Esophagus mucosa (tissue), 1 donor: ENCODE results near the gene UBXN6. TPM values are rescaled to one million over a fixed set of nuclear protein-coding genes. Genes with fewer than 3 reads are reported as not detected.

Source experiments
- ATAC-seq: fragments of 200-7000 bp; cut with Tn5 transposase; one replicate; pipeline ENCODE4 v1.9.1; 2020
- total RNA-seq: library from RNA; stranded (reverse); gene quantifications from one replicate; pipeline ENCODE4 v1.2.4, GENCODE V29; 2023
- donor health status: DM: yes; HTN: yes; CAD: no.

The UBXN6 gene
- total RNA-seq = 68.9 TPM

- ATAC-seq = peak; percentile 91
Observed at GRCh38 chr19:4457654-4458395, at the start of gene UBXN6. UBXN6 (minus strand) TSS chr19:4457794; CDS start chr19:4457697, 97 bp downstream.

- ATAC-seq = no peak
Observed at GRCh38 chr19:4507150-4507452, 49.5 kb upstream of the UBXN6 start.

- no peak for ATAC-seq
Observed at GRCh38 chr19:4506449-4507149, 49.0 kb upstream of the UBXN6 start.

GRCh38 chr19:4505570-4506448, 48.2 kb upstream of the UBXN6 start:
- ATAC-seq = no peak

GRCh38 chr19:4504891-4505569, 47.4 kb upstream of the UBXN6 start:
- no peak for ATAC-seq

GRCh38 chr19:4504297-4504701, 46.7 kb upstream of the UBXN6 start:
- no peak for ATAC-seq

GRCh38 chr19:4503825-4504170, 46.2 kb upstream of the UBXN6 start:
- ATAC-seq = no peak

GRCh38 chr19:4503132-4503824, 45.7 kb upstream of the UBXN6 start:
- ATAC-seq = no peak

- ATAC-seq = no peak
Observed at GRCh38 chr19:4502282-4503131, 44.9 kb upstream of the UBXN6 start.

GRCh38 chr19:4501691-4502090, 44.1 kb upstream of the UBXN6 start:
- no peak for ATAC-seq

- ATAC-seq = no peak
Observed at GRCh38 chr19:4500841-4501591, 43.4 kb upstream of the UBXN6 start.

- no peak for ATAC-seq
Observed at GRCh38 chr19:4499855-4500254, 42.3 kb upstream of the UBXN6 start.

GRCh38 chr19:4499318-4499717, 41.7 kb upstream of the UBXN6 start:
- ATAC-seq = no peak

- ATAC-seq = no peak
Observed at GRCh38 chr19:4498694-4499093, 41.1 kb upstream of the UBXN6 start.

- no peak for ATAC-seq
Observed at GRCh38 chr19:4497770-4498389, 40.3 kb upstream of the UBXN6 start.

- no peak for ATAC-seq
Observed at GRCh38 chr19:4496304-4496703, 38.7 kb upstream of the UBXN6 start.

- ATAC-seq = peak; percentile 88
Observed at GRCh38 chr19:4495471-4495870, 37.9 kb upstream of the UBXN6 start.

GRCh38 chr19:4494691-4495064, 37.1 kb upstream of the UBXN6 start:
- no peak for ATAC-seq

- ATAC-seq = no peak
Observed at GRCh38 chr19:4493929-4494690, 36.5 kb upstream of the UBXN6 start.
